ENCODE data around the gene TRIM31.

DNA sequence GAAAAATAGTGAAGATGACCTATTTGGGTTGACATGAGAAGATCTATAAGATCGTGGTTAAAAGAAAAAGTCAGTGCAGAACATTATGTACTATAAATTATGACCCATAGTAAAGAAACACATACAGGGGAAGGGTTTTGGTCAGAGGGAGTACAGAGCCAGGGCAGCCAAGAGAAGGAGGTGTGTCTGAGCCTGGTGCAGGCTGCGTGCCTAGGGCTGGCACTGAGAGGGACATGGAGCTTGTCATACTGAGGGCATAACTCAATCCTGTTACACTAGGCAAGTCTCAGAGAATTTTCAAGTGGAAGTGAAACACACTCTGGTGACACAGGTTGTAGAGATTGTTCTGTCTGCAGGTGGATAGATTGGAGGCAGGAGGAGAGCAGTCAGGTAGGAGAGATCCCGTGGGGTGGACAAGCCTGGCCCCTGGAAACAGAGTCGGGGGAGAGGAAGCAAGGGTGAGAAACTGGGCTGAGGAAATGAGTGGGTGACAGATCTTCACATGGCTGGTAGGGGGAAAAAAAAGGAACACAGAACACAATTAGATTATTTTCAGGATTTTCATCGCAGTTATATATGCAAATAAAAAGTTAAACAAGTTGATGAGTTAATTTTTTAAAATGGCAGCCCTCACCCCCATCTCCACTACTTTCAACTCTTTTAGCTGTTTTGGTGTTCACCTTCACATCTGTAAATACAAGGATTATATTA lies 18.8 kb downstream of the TRIM31 start:
- no peak for TF ChIP-seq POLR2A (IDR thresholded peaks at IDR 0.05)
- TF ChIP-seq, protein P1, sequence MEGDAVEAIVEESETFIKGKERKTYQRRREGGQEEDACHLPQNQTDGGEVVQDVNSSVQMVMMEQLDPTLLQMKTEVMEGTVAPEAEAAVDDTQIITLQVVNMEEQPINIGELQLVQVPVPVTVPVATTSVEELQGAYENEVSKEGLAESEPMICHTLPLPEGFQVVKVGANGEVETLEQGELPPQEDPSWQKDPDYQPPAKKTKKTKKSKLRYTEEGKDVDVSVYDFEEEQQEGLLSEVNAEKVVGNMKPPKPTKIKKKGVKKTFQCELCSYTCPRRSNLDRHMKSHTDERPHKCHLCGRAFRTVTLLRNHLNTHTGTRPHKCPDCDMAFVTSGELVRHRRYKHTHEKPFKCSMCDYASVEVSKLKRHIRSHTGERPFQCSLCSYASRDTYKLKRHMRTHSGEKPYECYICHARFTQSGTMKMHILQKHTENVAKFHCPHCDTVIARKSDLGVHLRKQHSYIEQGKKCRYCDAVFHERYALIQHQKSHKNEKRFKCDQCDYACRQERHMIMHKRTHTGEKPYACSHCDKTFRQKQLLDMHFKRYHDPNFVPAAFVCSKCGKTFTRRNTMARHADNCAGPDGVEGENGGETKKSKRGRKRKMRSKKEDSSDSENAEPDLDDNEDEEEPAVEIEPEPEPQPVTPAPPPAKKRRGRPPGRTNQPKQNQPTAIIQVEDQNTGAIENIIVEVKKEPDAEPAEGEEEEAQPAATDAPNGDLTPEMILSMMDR (IDR thresholded peaks at IDR 0.05) = no peak

All from body of pancreas (tissue), 4 donors.